ENCODE results near the gene NFYC.

NFYC gene

GRCh38 chr1:40658751-40659648 lies 32.5 kb upstream of the NFYC start:
- TF ChIP-seq CTCF (IDR thresholded peaks at IDR 0.05; ENCODE audit: low read depth, low read length) = no peak
- H3K4me3 ChIP-seq (ENCODE audit: low read depth, low read length) = no peak overlapping the region
- DNase-seq (ENCODE audit: low read depth, low spot score) = no peak
- in situ Hi-C loops (cut with HindIII; ENCODE audit: low sequenced_read_pairs) = no loop called here

GRCh38 chr1:40659649-40659947 lies 31.9 kb upstream of the NFYC start:
- H3K4me3 ChIP-seq (ENCODE audit: low read depth, low read length) = no peak overlapping the region
- DNase-seq (ENCODE audit: low read depth, low spot score) = no peak
- no peak for TF ChIP-seq CTCF (IDR thresholded peaks at IDR 0.05; ENCODE audit: low read depth, low read length)
- in situ Hi-C loops (cut with HindIII; ENCODE audit: low sequenced_read_pairs) = no loop called here

GRCh38 chr1:40661678-40662077 lies 29.8 kb upstream of the NFYC start:
- H3K4me3 ChIP-seq (ENCODE audit: low read depth, low read length) = no peak overlapping the region
- no peak for TF ChIP-seq CTCF (IDR thresholded peaks at IDR 0.05; ENCODE audit: low read depth, low read length)
- in situ Hi-C loops (cut with HindIII; ENCODE audit: low sequenced_read_pairs) = no loop called here
- DNase-seq (ENCODE audit: low read depth, low spot score) = no peak

- no peak for DNase-seq (ENCODE audit: low read depth, low spot score)
- in situ Hi-C loops (cut with HindIII; ENCODE audit: low sequenced_read_pairs) = no loop called here
- H3K4me3 ChIP-seq (ENCODE audit: low read depth, low read length) = no peak overlapping the region
- TF ChIP-seq CTCF (IDR thresholded peaks at IDR 0.05; ENCODE audit: low read depth, low read length) = no peak
Measured at GRCh38 chr1:40662151-40662550, 29.4 kb upstream of the NFYC start.

GRCh38 chr1:40662864-40663263 lies 28.6 kb upstream of the NFYC start:
- no peak for TF ChIP-seq CTCF (IDR thresholded peaks at IDR 0.05; ENCODE audit: low read depth, low read length)
- no peak overlapping the region for H3K4me3 ChIP-seq (ENCODE audit: low read depth, low read length)
- in situ Hi-C loops (cut with HindIII; ENCODE audit: low sequenced_read_pairs) = no loop called here
- DNase-seq (ENCODE audit: low read depth, low spot score) = peak; percentile 9

- H3K4me3 ChIP-seq (ENCODE audit: low read depth, low read length) = no peak overlapping the region
- no peak for TF ChIP-seq CTCF (IDR thresholded peaks at IDR 0.05; ENCODE audit: low read depth, low read length)
- no peak for DNase-seq (ENCODE audit: low read depth, low spot score)
- in situ Hi-C loops (cut with HindIII; ENCODE audit: low sequenced_read_pairs) = no loop called here
Measured at GRCh38 chr1:40663324-40664166, 28.0 kb upstream of the NFYC start.

Data from astrocyte of the spinal cord (primary cell).